NCI-H460 (cell line): Measurements from ENCODE around the gene PTPN1. TPM values are rescaled to one million over a fixed set of nuclear protein-coding genes. Genes with fewer than 3 reads are reported as not detected.
"Not testable (repeated sequence)": the region's sequence is repeated elsewhere in the genome, so short reads cannot be mapped to it uniquely, and the experiment has no call there.

Source experiments
- DNase-seq: peaks from one replicate; pipeline ENCODE4 v3.0.0-alpha.2; 2016; ENCODE audit warnings: low read depth; ENCODE audit errors: extremely low read depth
- total RNA-seq: library from RNA; depleted of rRNA; stranded (reverse); fragments of >200 nt; shearing (Covaris generic); gene quantifications from 2 replicates; pipeline ENCODE4 v1.2.3, GENCODE V29; 2014

PTPN1 gene
- total RNA-seq, 1 experiment from 2014 or later: 26.5 TPM

- DNase-seq: no peak
These were observed 75.5 kb downstream of the PTPN1 start for GRCh38 chr20:50585678-50586077.

DNA sequence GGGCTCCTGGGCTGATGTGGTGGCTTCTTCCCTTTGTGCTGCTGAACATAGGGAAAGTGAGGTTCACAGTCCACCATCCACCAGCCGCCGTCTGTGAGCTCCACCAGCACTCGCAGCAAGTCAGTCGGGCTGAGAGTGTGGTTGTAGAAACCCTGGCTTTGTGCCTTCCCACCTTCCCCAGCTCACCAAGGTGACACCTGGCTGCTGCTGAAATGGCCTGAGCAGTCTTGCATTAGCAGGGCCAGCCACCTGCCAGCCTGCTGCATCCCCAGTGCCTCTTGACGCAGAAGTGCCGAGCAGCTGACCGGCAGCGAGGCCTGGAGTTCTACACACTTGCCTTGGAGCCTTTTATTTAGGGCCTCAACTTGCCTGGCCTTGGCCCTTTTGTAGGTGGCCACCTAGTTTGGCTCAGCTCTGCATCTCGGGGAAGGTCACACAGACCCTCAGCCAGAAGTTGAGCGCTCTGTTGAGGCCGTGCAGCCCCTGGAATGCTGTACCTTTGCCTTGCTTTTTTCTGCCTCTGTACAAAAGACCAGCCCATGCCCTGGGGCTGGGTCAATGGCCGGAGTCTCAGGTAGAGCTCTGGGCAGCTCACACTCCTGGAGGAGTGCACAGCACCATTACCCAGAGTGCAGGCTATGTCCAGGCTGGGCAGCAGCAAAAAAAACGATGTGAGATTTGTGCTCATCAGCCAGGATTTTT, 76.5 kb downstream of the PTPN1 start:
- DNase-seq: no peak

- DNase-seq: no peak
These were observed 77.2 kb downstream of the PTPN1 start for GRCh38 chr20:50587291-50587961.

DNA sequence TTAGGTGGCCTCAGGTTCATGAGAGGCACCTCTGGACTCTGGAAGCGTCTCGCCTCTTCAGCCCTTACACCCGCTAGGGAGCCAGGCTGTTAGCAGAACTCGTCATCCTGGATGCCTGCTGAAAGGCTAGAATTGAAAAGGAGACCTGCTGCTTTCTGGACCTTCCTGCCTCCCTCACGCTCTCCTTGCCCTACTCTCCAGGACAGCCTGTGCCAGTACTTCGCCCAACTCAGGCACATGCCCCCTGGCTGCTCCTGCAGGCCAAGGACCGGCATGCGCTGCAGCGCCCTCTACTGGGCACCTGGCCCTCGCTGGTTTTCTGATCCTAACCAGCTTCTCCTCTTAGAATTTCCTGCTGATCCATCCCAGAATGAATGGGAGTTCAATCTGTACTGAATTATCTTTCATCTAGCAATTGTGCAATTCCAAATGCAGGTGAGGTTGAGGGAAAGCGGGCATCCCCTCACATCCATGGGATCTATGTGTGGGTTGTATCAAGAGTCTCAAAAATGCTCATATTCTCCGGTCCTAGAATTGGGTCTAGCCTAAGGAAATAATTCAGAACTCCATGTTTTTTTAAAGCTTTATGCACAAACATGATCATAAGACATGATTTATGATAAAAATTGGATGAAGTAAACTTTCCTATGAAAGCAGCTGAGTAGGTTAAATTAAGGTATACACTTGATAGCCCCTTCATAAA, 78.0 kb downstream of the PTPN1 start:
- peak; percentile 34 for DNase-seq

- no peak for DNase-seq
These were observed 79.6 kb downstream of the PTPN1 start for GRCh38 chr20:50589548-50590347.

DNA sequence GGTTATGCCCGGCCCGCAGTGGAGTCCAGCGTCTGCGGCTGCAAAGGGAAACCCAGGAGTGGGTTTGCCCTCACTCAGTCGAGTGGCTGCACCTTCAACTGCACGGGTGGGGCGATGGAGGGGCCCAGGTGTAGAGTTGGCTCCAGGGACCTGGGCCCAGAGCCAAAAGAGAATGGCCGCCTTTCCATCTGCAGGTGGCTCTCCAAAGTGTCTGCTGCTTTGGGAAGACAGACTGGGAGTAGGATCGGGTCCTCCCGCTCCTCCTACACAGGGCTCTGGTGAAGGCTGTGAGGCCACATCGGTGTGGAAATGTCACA, 80.1 kb downstream of the PTPN1 start:
- no peak for DNase-seq

DNA sequence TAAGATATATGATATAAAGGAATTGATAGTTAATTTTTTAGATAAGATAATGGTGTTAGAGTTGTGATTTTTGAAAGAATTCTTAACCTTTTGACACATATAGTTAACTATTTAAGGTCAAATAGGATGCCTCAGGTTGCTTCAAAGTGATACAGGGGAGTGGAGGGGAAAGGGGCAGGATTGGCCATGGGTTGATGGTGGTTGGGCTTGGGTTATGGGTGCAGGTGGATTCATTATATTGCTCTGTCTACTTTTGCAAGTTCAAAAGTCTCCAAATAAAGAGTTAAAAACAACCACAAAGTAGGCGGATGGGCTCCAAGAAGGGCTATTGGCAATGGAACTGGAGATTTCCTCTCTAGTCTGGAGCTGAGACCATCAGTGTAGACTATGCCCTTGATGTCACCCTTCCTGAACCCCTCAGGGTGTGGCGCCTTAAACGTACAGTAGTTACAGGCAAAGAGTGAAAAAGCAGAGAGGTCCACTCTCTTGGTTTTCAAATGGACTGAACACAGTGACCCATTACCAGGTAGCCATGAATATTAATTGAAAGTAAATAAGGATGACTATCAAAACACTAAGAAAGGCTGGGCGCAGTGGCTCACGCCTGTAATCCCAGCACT, 81.2 kb downstream of the PTPN1 start:
- no peak for DNase-seq

- no peak for DNase-seq
These were observed 82.3 kb downstream of the PTPN1 start for GRCh38 chr20:50592282-50593004.

- no peak for DNase-seq
These were observed 82.8 kb downstream of the PTPN1 start for GRCh38 chr20:50593005-50593335.

DNA sequence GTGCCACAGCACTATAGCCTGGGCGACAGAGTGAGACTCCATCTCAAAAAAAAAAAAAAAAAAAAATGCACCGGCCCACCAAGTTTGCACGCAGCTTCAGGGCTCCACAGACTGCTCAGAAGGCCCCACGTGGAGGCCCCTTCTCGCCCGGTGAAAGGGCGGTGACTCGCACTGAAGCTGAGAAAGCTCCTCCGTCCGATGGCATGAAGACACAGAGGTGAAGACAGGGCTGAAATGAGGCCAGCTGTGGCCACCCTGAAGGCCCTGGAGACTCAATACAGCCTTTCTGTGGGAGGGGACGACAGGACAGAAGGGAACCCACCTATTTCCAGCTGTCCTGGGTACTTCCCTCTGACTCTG, 84.0 kb downstream of the PTPN1 start:
- no peak for DNase-seq

DNA sequence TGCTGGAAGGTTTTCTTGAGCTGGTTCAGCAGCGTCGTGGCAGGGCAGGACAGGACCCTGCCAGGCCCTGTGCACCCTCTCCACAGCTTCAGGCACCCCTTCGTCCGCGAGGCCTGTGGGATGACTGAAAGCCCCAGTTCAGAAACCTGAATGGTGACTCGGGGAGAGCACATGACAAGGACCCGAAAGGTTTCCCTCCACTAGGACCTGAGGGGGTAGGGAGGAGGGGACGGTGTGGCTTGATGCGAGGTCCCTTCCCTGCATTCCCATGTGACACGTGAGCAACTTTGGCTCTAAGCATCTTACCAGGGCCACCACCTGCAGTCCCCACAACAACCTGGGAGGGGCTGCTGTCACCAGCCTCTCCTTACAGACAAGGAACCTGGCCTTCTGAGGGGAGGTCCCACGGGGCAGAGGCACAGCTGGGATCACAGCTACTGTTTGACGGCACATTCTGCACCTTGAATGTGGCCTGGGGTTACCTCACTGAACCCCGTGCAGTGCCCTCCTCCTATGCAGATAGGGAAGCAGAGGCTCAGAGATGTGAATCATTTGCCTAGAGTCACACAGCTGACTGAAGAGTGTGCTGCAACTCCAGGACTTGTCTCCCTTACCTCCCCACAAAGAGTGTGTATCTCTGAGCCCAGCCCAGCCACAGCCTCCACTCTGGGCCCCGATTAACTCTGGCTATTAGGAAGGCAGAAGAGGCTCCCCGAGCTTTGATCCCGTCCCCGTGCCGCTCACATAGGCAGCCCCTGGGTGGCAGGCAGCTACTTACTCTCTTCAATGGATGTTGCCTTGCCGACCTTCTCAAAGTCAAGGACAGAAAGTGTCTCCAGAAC, 84.6 kb downstream of the PTPN1 start:
- no peak for DNase-seq

- DNase-seq: no peak
These were observed 85.3 kb downstream of the PTPN1 start for GRCh38 chr20:50595433-50595895.

DNA sequence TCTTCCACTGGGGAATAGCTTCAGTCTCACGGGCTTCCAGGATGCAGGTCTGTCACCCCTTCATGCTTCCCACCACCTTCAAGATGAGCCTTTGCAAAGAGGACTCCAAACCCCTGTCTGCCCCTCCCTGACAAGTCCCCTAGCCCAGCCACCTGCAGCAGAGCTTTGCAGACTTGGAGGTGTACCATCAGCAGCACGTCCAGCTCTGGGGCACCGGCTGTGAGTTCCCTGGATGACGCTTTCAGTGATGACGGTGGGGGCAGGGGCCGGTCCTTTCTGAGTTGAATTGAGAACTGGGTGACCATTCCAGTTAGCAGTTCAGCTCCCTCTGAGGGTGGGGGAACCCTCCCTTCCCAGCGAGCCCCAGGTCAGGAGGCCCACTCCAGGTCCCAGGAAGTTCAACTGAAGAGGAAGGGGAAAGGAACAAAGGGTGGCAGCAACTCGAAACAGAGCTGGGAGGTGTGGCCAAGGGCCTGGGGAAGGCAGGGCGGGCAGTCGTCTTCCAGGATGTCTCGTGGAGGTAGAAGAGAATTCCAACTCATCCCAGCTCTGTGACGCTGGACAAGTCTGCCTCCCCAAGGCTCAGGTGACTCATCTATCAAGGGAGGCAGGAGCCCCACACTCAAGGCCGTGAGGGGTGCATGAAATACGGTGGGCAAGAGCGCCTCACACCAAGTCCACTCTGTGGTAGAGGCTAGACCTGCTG, 86.0 kb downstream of the PTPN1 start:
- DNase-seq: no peak

DNA sequence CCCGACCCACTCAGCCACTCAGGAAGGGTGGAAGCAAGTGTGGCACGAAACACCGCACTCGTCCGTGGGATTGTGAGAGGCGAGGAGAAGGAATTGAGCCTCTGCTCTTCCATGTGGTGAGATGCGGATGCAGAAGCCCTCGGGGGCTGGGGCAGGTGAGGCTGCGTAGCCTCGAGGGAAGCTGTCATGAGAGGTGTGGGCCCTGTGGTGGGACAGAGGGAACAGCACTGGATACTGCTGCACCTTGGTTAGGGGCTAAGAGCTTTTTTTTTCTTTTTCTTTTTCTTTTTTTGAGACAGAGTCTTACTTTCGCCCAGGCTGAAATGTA, 86.5 kb downstream of the PTPN1 start:
- no peak for DNase-seq

DNA sequence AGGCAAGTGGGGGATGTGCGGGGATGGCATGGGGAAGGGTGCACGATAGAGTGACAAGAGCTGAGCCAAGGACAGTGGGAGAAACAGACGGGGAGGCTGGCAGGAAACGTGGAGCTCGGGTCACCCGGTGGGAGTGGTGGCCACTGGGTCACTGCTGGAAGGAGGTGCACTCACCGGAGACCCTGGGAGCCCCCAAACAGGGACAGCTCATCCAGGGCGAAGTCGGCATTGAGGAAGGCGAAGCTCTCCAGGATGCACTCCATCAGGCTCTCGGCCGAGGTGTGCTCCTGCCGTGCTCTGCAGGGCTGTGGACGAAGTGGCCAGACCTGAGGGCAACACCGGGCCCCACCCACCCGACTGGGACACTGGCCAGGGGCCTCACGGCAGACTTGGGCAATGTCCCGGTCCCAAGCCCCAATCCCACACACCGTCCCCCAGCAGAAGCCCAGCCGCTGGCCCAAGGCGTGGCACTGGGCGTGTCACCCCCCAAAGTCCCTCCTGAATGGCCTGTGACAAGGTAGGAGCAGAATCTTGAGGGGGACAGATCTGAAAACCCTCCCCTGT, 87.3 kb downstream of the PTPN1 start:
- no peak for DNase-seq

DNA sequence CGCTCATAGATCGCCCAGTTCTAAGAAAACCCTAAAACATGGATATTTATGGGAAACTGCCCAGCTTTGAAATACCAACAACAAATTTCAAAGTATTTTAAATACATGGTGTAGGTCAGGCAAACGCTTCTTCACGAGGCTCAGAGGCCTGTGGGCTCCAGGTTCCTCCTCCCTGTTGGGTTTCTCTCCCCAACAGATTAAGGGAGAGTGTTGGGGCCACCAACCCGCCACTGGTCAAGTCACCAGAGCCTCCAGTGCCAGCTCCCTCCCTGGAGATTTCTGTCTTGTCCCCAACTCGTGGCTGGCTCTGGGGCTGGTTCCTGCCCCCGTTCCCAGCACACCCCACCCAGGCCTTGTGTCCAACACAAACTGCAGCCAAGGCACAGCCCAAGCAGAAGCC, 87.9 kb downstream of the PTPN1 start:
- DNase-seq: no peak

GRCh38 chr20:50598768-50599167, 88.6 kb downstream of the PTPN1 start:
- not testable (repeated sequence) for DNase-seq

DNA sequence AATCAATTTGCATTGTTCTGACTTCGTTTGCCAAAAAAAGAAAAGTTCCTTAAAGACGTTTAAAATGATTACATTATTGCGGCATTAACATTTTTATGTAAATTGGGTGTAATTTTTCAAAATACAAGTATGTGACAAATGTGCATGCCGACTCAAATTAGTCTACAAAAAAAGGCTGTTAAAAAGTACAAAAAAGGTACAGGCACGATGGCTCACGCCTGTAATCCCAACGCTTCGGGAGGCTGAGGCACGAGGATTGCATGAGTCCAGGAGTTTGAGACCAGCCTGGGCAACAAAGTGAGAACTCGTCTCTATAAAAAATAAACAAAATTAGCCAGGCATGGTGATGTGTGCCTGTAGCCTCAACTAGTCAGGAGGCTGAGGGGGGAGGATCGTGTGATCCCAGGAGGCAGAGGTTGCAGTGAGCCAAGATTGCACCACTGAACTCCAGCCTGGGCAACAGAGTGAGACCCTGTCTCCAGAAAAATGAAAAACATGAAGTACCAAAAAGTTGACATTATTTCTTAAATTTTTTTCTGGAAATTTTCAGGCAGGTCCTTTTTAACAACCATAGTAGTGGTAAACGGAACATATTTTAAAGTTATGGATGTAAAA, 90.2 kb downstream of the PTPN1 start:
- DNase-seq: no peak
